Iris pigment epithelial cell (primary cell): ENCODE results near the gene PLCD1.
"Not testable (repeated sequence)": the region's sequence is repeated elsewhere in the genome, so short reads cannot be mapped to it uniquely, and the experiment has no call there.

Experiments
- DNase-seq: peaks from one replicate; pipeline ENCODE4 v3.0.0-alpha.2; 2011; ENCODE audit warnings: low read depth

PLCD1 gene

DNA sequence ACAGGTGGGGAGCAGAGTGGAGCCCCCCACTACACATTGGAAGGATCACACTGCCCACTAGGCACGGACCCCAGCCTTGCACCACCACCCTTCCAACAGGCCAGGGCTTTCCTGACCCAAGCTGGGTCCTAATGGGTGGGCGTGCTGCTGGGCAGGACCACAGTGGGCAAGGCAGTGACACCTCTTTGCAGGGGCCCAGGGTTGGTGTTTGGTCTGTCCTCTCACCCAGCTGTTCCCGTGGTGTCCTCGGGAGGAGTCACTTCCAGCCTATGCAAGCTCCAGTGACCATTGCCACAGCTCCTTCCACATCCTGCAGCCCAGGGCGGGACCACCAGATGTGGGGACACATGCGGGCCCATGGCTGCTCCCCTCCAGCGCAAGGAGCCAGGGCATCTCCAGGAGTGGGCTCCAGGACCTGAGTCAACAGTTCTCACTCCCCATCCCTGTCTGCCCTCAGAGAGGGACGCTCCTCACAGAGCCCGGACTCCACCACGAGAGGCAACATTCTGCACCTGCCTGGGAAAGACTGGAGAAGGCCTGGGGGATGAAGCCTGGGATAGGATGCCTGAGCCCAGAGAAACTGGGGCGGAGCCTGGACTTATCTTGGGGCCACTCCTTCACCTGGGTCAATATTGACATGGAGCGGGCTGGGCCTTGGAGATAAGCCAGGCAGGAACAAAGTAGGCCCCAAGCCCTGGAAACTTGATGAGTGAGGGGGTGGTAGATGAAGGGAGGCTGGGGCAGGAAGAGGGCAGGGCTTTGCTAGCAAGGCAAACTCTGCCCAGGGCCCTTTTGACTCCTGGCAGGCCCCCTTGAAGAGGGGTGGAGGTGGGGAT, 42.7 kb downstream of the PLCD1 start:
- no peak for DNase-seq

DNA sequence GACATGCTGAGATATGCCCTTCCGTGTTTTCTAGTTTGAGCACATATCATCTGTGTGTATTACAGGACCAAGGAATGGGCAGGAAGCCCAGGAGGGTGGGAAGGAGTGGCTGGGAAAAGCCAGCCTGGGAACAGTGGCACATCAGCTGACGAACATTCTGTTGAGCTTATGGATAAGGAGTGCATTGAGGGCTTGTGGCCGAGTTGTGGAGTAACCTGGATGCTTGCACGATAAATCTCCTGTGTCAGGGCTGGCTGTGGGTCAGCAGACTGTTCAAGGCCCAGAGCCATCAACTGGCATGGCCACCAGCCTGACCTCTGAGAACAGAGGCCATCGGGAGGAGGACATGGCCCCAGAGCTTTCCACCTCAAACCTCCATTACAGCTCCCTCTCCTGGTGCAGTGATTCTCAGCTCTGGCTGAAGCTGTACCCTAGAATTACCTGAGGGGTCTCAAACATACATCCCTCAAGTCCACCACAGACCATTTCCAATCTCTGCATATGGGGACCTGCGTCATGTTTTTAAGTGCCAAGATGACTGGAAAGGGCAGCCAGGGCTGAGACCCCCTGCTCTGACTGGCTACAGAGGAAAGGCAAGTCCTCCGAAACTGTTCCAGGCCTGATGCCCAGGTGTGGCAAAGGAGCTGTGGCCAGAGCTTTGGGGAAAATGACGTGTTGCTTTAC, 43.7 kb downstream of the PLCD1 start:
- DNase-seq, result no peak

DNA sequence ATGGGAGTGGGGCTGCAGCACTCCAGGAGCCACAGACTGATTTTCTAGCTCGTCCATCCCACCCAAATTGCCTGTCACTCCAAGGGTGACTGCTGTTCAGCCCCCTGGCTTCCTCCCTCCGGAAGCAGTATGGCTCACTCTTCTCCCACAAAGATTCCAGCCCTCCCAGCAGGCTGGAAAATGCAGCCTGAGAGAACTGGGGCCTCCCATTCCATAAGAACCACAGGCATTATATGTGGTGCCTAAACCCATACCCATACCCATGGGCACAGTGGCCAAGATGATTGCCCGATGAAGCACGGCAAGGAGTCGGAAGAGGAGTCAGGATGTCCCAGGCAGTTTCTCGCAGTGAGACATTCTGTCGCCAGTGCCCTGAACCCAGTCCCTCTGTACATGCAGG, 44.8 kb downstream of the PLCD1 start:
- no peak for DNase-seq

DNA sequence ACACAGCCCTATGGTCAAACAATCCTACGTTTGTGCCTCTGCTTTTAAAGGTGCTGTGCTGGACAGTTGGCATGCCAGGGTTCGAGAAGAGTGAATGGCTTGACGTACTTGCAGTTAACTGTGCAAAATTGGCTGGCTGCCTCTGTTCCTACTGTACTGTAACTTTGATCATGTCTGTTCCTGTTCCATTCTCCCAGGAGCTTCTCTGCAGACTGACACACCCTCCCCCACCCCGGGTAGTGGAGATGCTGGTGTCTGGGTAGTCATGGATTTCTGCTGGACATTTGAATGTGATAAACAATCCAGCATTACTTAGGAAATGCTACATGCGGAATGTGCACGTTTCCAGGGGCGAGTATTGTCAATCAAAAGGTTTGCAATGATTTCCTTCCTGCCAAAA, 45.4 kb downstream of the PLCD1 start:
- DNase-seq, result no peak

DNA sequence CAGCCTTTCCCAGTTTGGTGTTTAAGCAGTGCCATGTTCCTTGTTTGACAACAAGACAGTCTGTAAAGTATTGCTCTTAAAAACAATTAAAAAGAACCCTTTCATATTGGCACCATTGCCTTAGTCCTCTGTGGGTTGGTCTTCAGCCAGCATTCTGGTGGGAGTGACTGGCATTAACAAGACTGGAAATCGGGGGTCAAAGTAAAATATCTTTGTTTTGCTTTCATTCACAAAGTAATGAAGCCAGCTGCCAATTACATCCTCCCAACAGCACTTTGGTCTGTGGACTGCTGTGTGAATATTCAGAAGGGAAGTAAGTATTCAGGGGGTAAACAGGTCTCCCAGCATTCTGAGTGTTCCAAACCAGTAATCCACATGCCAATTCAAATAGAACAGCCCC, 47.1 kb downstream of the PLCD1 start:
- DNase-seq, result no peak

DNA sequence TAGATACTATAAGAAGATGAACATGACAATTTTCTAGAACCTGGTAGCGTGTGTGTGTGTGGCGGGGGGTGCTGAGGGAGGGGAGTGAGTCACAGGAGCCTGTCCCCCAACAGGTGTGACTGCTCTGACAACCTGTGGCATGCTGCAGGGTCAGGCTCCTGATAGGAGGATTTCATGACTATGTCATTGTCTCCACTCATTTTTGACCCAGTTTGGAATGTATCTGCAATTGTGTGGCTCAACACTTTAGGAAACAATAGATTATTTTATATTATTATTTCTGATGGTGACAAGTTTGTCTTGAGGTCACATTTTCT, 48.1 kb downstream of the PLCD1 start:
- DNase-seq, result no peak

DNA sequence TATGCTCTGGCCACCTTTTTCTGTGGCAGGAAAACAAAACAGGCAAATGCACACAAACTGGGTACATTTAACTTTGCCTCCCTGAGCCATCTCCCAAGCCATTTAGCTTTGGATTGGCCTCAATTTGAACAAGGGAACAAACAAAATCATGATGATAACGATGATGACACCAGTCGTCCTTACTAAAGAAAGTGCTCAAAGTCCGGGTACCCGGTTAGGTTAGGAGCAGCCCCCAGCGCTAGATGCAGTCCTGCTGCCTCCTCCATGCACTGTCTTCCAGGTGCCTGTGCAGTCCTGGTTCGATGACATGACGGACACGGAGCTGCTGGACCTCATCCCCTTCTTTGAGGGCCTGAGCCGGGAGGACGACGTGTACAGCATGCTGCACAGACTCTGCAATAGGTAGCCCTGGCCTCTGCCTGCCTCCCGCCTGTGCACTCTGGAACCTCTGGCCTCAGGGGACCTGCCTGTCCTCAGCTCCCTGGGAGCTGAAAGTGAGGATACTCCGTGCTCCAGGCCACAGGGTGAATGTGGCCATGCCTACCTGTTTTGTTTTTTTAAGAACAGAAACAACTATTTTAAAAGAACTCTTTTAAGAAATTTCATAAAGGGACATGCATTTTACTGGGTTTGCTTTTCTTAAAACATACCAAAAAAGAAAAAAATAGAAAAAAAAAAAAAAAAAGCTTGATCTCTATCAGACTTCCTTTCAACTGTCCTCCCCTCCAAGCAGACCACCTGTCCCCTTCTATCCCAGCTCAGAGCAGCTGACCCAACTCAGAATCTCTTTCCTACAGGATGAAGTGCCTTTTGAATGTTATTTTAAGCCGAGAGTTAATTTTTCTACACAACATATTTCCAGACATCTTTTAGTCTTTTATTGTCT, 48.7 kb downstream of the PLCD1 start:
- DNase-seq, result no peak

DNA sequence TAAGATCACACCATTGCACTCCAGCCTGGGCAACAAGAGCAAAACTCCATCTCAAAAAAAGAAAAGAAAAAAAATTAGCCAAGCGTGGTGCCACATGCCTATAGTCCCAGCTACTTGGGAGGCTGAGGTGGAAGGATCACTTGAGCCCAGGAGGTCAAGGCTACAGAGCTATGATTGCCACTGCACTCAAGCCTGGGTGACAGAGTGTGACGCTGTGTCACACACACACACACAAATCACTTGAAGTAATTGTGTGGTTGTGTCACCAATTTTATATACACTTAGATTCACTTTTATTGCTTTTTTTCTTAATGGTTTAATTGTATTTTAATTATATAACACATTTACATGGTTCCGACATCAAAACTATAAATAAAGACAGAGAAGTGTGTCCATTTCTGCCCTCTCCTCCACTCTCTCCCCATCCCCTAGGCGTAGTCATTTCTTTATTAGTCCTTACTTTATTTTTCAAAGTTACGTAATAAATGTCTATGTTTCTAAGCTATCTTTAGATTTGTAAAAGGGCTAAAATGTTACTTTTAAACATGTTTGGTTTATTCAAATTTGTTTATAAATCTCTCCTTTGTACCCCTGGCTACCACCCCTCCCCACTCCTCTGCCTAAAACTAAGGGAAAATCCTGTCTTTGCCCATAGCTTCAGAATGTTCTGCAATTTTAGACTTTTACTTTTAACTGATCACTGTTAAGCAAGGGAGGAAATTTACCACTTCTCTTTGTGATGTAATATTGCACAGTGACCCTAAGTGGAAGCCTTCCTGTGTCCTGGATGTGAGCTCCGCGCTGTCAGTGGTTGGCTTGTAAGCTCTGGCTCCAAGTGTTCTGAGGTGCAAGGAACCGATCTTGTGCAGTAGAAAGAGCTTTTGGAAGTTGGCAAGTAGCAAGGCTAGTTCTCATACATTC, 49.6 kb downstream of the PLCD1 start:
- DNase-seq, result no peak

DNA sequence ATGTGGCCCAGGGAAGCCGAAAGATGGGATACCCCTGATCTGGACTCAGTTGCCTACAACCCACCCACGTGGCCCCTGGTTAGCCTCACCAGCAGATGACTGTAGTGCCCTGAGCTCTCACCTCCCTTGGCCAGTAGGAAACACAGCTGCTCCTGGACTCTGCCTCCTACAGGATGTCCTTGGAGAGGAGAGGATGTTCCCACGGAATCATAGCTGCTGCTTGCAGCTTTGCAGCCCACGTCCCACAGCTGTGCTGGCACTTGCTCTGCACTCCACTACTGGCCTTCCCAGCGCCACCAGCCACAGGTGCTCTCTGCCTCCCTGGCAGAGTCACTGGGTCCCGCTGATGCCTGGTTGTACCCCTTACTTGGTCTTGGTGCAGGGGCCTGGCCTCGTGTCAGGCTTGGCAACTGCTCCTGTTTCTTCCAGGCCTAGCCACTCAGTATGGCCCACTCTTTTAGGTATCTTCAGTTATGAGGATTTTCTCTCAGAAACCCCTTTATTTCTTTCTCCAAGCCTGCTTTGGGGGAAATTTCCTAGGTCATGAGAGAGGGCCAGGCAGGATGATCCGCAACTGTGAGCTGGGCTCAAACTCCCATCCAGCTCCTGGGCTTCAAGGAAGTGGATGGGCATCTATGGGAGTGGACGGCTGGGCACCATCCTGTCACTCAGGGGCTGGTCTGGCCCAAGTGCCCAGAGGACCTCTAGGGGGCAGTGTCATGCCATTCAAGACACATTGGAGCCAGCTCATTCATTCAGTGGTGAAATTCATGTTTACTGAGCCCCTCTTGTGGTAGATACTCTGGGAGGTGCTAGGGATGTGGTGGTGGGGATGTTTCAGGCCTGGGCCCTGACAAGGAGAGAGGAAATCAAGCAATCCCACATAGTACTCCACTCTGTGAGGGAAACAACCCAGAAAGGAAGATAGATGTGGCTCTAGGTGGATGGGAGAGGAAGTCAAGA, 55.0 kb downstream of the PLCD1 start:
- peak; percentile 63 for DNase-seq

DNA sequence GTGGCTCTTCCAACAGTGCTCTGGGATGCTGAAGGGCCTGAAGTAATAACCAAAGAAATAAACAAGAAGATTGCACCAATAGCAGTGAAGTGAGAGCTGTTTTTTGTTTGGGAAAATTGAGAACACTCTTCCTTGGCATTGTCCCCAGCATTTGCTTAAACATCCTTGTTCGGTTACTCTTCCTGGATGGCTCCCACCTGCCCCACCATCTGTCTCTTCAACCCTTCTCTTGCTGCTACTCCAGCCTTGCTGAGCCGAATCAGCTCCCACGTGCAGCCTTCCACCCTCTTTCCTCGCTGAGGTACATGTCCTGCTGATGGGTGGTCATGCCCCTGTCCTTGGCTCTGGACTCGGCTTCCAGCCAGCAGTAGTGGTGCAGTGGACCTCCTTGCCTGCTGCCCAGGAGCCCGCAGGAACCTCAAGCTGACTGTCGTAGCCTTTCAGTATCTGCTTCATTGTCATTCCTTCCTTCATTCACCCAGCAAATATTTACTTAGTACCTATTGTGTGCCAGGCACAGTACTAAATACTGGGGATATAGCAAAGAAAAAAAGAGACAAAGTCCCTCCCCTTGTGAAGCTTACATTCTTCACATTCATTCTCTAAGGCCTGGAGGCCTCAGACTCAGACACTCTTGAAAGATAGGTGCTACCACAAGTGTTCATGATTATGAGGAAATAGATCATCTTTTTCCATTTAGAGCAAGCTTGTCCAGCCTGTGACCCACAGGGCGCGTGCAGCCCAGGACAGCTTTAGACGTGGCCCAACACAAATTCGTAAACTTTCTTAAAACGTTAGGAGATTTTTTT, 56.0 kb downstream of the PLCD1 start:
- peak; percentile 44 for DNase-seq

DNA sequence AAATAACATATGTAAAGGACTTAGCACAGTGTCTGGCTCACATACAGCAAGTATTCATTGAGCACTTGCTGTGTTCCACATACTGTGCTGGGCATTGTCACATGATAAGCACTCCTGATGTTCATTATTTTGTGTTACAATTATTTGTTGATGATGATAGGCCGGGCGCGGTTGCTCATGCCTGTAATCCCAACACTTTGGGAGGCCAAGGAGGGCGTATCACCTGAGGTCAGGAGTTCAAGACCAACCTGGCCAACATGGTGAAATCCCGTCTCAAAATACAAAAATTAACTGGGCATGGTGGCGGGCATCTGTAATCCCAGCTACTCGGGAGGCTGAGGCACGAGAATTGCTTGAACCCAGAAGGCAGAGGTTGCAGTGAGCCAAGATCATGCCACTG, 57.4 kb downstream of the PLCD1 start:
- DNase-seq, result not testable (repeated sequence)

DNA sequence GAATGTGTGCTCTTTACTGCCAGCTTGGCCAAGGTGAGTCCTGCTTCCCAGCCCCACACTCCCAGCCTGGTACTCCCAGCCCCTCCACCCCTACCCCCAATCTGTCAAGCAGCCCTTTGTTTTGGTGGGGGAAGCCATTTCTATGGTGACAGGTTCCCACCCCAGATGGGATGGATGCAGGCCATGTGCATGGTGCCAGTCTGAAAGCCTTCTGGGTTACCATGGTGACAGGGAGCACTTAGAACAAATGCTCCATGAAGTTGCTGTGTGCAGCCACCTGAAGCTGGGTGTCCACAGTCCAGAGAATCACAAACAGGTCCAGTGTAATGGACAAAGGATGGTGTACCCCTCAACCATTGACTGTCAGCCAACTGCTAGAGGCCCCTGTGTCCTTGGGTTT, 58.0 kb downstream of the PLCD1 start:
- no peak for DNase-seq

DNA sequence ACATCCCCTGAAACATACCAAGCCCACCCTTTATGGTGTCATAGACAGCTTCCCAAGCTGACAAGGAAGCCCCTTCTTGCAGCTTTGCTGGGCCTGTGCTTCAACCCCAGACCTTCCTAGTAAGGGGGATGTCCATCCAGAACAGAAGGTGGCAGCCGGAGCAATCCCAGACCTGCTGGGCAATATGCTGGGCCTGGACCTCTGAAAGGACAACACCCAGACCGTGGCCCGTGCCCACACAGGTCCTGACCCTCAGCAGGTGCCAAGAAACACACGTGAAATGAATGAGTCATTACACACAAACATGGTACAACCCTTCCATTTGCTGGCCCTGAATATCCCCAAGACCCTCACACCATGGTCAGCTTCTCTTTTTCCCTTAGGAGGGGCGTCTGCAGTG, 58.6 kb downstream of the PLCD1 start:
- no peak for DNase-seq

DNA sequence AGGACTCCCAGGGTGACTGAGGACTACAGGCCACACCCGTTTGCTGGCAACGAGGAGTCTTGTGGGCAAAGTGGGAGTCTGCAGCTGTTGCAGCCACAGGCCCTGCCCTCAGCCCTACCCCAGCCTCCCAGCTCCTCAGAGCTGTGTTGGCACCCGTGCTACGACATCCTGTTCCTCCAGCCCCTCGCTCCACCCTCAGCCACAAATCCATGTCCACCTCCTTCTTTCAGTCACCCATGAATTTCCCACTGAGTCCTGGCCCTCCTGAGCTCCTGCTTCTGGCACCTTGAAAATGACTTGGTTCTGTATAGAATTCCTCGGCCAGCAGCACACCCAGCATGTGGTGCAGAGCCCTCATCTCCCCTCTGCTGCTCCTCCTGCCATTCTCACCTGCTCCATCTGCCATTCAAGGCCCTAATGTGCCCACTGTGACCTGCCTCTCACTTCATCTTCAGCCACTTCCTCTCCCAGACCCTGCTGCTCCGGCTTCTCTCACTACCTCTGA, 59.8 kb downstream of the PLCD1 start:
- no peak for DNase-seq

DNA sequence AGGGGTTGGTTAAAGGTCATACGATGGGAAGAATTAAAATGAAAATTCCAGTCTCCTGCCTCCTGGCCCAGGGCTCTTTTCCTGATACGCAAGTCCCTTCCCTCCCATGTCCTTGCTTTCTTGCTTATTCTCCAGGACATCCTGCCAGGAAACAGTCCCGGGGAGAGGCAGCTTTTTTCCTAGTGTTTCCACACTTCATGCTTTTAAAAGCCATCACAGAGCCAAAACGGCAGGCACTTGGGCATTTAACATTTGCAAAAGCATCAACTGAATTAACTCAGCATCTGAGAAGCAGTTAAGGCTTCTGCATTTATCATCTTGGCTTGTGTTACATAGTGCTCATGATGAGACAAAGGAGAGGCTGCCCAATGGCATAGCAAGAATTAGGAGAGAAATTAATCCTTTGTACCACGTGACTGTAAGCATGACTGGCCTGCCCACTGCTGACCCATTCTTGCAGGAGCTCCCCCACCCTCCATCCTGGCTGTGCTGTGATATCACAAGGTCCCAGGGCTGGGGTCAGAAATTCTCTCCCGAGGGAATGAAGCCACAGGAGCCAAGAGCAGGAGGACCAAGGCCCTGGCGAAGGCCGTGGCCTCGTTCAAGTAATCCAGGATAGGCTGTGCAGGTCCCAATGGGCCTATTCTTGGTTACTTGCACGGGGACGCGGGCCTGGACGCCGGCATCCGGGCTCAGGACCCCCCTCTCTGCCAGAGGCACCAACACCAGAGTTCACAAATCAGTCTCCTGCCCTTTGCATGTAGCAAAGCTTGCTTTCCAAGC, 60.4 kb downstream of the PLCD1 start:
- DNase-seq, result no peak

DNA sequence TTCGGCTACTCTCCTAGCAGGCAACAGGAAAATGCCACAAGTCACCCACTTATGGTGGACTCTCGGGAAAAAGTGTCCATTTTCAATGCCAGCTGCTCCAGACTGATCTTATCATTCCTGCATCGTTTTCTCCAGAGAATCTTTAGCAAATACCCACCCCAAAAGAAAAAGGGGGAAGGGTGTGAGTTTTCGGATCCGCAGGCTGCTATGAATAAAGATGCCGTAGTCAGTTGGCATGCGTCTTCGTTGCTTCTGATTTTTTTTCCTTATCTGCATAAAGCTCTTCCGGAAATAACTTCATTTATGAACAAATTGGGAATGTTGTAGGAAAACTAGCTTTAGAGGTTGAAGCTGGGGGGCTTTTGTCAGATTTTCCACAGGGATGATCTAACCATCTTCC, 61.2 kb downstream of the PLCD1 start:
- no peak for DNase-seq

DNA sequence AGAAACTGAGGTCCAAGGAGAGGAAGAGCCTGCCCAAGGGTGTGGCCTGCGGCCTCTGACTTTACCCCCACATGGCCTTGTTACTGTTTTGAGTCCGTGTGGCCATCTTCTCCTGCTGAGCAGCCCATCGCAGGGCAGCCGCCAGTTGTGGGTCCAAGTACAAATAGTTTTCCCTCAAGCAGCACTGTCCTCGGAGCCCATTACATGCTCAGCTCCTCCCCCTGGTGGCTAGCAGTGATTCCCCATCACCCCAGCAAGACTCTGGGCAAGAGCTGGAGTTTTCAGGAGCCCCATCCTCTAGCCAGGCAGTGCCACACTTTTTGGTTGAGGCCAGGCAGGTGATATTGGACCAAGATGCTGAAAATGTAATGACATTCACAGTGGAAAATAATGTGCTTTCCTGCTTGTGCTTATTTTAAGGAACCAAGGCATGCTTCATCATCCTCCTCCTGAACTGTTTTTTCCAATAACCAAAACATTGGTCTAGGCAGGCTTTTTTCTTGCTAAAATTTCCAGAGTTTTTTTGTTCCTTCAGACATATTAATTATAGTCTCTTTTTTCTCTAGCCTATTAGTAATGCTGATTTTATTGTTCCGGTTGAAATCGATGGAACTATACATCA, 62.1 kb downstream of the PLCD1 start:
- DNase-seq, result peak; percentile 71

DNA sequence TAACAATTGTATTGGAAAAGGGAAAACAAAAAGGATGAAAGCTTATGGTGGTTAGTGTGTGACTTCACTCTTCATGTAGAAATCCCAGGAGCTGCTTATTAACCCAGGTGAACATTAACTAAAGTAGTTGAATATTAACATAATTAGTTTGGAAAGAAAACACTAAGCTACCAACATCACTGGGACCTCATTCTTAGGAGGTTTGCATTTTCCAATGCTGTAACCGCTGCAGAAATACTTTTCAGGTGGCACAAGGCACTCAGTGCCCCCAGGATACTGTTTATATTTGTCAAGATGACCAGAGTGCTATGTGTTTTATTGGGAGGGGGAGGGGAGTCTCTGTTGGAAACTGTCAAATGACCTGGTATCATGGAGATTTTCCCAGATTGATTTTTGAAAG, 64.7 kb downstream of the PLCD1 start:
- DNase-seq, result no peak
